Cardiac fibroblast (primary cell): ENCODE data around the gene CHRNA9.

Experiments used
- DNase-seq, 2 donors: peaks; one replicate each; pipeline versions ENCODE4 v3.0.0 to v3.0.0-alpha.2; 2010; ENCODE audit warnings: low read depth in 2 of 2
- H3K4me3 ChIP-seq, 2 donors: replicated peaks in 1 of 2; 1 replicate in 1 of 2; 2 replicates in 1 of 2; pipeline ENCODE4 v1.5.1; 2011; ENCODE audit warnings: low read depth in 2 of 2, low read length in 2 of 2, mild to moderate bottlenecking in 2 of 2, moderate library complexity in 1 of 2
- CTCF ChIP-seq: IDR thresholded peaks from one replicate; pipeline ENCODE4 v1.5.1; 2011; ENCODE audit warnings: low read depth, mild to moderate bottlenecking, low read length, inconsistent platforms

CHRNA9 gene

GRCh38 chr4:40394236-40394635 is 59.1 kb downstream of the CHRNA9 start:
- H3K4me3 ChIP-seq: no peak overlapping the region
- no peak for TF ChIP-seq CTCF
- DNase-seq: peak in 1 of 2 donors; percentile 22

GRCh38 chr4:40395166-40395900 is 60.2 kb downstream of the CHRNA9 start:
- no peak for TF ChIP-seq CTCF
- no peak for DNase-seq
- H3K4me3 ChIP-seq: no peak overlapping the region

GRCh38 chr4:40395908-40396793 is 61.0 kb downstream of the CHRNA9 start:
- no peak for TF ChIP-seq CTCF
- H3K4me3 ChIP-seq: no peak overlapping the region
- peak; percentile 37 to 75 for DNase-seq

GRCh38 chr4:40399578-40399977 is 64.4 kb downstream of the CHRNA9 start:
- no peak overlapping the region for H3K4me3 ChIP-seq
- DNase-seq: no peak
- no peak for TF ChIP-seq CTCF

- H3K4me3 ChIP-seq: no peak overlapping the region
- DNase-seq: no peak
- no peak for TF ChIP-seq CTCF
These were observed 66.0 kb downstream of the CHRNA9 start for GRCh38 chr4:40401096-40401495.

DNA sequence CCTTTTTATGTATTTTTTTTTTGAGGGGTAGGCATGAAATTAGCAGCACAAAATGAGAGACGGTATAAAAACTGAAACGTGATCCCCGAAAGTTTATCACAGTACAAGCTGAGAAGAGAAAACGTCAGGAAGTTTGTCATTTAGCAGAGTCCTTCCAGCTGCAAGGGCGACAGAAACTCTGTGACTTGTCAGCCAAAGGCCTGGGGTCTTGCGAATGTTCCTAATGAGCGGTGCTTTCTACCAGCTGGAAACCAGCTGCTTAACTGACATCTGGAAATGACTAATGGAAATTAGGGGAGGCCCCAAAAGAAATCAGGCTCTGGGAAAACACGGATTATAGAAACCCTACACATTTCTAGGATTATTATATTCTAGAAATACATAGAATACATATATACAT is 66.5 kb downstream of the CHRNA9 start:
- H3K4me3 ChIP-seq: no peak overlapping the region
- no peak for TF ChIP-seq CTCF
- peak in 1 of 2 donors; percentile 11 for DNase-seq
